MG63 (cell line): ENCODE measurements around the gene C20orf202. TPM values are rescaled to one million over a fixed set of nuclear protein-coding genes. Genes with fewer than 3 reads are reported as not detected.

Source experiments
- DNase-seq: peaks from one replicate; pipeline ENCODE4 v3.0.0-alpha.2; 2020
- H3K27me3 ChIP-seq: fragments of 250-450 bp; sonication (Bioruptor Pico); 2 replicates; pipeline ENCODE4 v1.5.1; 2020; ENCODE audit warnings: mild to moderate bottlenecking, moderate library complexity
- H3K36me3 ChIP-seq: fragments of 250-450 bp; sonication (Bioruptor Pico); 2 replicates; pipeline ENCODE4 v1.5.1; 2020; ENCODE audit warnings: mild to moderate bottlenecking, moderate library complexity
- H3K4me3 ChIP-seq: fragments of 250-450 bp; sonication (Bioruptor Pico); 2 replicates; pipeline ENCODE4 v1.5.1; 2020; ENCODE audit warnings: mild to moderate bottlenecking, moderate library complexity
- H3K9me3 ChIP-seq: fragments of 250-450 bp; sonication (Bioruptor Pico); 2 replicates; pipeline ENCODE4 v1.5.1; 2020; ENCODE audit warnings: mild to moderate bottlenecking, moderate library complexity
- total RNA-seq: library from RNA; depleted of rRNA; stranded (reverse); fragments of >200 nt; shearing (Covaris generic); gene quantifications from 2 replicates; pipeline ENCODE4 v1.2.3, GENCODE V29; 2014; ENCODE audit warnings: low replicate concordance

The C20orf202 gene
- total RNA-seq, 1 experiment from 2014 or later: not detected

DNA sequence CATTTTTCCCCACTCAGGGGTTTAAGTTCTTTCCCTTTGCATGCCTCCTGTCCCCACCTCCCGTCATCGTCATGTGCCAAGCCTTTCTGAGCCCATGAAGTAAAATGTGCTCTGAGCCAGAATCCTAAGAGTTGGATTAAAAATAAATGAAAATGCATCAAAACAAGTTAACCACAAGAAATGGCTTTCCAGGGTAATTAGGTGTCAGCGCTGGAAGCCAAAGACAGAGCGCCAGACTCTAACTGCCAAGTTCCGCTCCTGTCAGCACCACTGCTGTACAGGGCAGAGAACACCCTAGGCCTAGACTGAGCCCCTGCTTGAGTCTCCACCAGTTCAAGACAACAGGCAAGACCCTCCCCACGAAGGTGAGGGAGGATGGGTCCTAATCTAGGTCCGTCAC lies 5.5 kb upstream of the C20orf202 start:
- DNase-seq: no peak
- H3K36me3 ChIP-seq: no peaks in the 10 kb centered on the region
- no peaks in the 10 kb centered on the region for H3K9me3 ChIP-seq
- no peaks in the 10 kb centered on the region for H3K27me3 ChIP-seq
- H3K4me3 ChIP-seq: no peak overlapping the region

DNA sequence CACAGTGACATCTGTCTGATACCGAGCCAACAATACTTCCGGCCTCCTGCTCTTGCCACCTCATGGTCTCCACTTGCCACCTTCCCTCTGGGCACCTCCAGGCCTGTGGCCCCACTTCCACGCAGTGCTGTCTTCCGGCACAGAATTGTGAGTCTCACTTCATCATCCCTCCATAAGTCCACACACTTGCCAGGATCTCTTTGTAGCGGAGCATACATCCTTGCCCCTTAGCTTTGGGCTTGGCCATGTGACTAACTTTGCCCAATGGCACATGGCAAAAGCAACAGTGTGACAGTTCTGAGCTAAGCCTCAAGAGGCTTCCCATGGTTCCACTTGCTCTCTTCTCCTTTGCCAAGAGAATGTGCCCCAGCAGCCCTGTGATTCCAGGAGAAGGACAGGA lies 4.5 kb upstream of the C20orf202 start:
- H3K27me3 ChIP-seq: no peaks in the 10 kb centered on the region
- H3K4me3 ChIP-seq: no peak overlapping the region
- no peaks in the 10 kb centered on the region for H3K9me3 ChIP-seq
- H3K36me3 ChIP-seq: no peaks in the 10 kb centered on the region
- no peak for DNase-seq

DNA sequence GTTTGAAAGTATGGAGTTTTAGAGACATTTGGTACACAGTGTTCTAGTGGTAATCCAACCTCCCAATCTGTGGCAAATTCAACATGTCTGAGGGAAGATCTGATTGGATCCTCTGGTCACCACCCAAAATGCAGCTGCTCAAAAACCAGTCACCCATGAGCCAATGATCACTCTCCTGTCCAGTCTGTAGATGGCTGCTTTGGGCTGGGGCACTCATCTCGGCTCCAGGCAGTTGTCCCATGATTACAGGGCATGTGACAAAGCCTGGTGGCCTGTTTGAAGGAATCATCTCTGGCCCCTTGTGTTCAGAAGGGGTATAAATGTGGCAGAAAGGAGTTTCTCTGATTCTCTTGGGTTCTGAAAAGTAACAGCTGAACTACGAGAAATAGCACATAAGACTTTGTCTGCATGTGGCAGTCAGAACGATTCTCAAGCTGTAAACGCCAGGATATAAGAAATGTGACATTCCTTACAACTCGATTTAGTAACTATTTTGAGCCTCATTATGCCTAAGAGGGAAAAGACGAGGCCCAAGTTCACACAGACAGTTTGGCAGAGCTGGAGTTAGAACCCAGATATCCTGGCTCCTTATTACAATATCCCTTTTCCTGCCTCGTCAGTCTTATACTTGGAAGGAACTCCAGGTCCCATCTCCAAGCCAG lies 3.9 kb upstream of the C20orf202 start:
- Histone ChIP-seq H3K4me3 (no peak overlapping the region), H3K27me3 (no peaks in the 10 kb centered on the region), H3K36me3 (no peaks in the 10 kb centered on the region), H3K9me3 (no peaks in the 10 kb centered on the region)
- no peak for DNase-seq

DNA sequence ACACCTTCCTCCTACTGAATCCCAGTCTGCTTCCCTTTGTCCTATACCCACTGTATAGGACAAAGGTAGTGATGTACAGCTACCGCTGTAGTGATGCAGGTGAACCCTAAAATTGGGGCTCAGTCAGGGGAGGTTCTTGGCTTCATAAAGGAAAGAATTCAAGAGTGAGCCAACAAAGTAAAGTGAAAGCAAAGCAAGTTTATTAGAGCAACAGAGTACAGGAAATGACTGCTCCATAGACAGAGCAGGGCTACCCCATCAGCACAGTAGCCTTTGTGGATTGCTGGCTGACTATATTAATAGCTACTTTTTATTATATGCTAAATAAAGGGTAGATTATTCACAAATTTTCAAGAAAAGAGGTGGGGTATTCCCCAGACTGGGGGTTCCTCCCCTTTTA lies 3.3 kb upstream of the C20orf202 start:
- Histone ChIP-seq H3K27me3 (no peaks in the 10 kb centered on the region), H3K9me3 (no peaks in the 10 kb centered on the region), H3K4me3 (no peak overlapping the region), H3K36me3 (no peaks in the 10 kb centered on the region)
- no peak for DNase-seq

DNA sequence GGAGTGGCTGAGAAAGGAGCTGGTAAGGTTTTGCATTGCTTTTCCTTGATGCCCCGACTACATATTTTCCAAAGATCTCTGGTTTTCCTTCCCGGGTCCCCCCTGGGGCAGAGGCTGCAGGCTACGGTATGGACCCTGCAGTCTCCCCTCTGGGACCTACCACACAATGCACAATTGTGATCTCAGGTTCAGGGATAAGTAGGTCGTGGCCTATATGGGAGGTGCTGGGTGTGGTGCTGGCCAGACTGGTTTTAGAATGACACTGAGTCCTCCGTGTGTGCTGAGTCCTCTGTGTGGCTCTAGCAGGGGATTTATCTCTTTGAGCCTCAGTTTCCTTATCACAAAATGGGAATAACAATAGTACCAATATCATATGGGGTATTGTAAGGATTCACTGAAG lies 376 bp downstream of the C20orf202 start:
- DNase-seq: no peak
- Histone ChIP-seq H3K27me3 (no peaks in the 10 kb centered on the region), H3K4me3 (no peak overlapping the region), H3K9me3 (no peaks in the 10 kb centered on the region), H3K36me3 (no peaks in the 10 kb centered on the region)

DNA sequence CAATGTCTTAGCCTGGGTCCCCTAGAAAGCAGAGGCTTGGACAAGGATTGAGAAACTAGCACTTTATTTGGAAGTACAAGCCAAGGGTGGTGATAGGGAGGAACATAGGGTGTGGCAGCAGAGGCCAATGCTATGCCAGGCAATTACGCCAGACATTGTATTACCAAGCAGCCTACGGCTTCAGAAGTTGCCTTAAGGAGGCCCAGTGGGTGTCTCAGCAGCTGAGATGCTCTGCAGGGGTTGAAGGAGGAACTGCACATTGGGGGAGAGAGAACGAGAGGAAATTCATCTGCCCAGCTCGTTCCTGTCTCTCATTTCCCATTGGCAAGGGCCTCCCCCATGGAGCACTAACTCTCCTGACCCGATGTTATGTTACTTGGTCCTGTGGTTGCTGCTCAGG lies 859 bp downstream of the C20orf202 start:
- no peaks in the 10 kb centered on the region for H3K27me3 ChIP-seq
- no peaks in the 10 kb centered on the region for H3K36me3 ChIP-seq
- no peaks in the 10 kb centered on the region for H3K9me3 ChIP-seq
- no peak overlapping the region for H3K4me3 ChIP-seq
- no peak for DNase-seq

DNA sequence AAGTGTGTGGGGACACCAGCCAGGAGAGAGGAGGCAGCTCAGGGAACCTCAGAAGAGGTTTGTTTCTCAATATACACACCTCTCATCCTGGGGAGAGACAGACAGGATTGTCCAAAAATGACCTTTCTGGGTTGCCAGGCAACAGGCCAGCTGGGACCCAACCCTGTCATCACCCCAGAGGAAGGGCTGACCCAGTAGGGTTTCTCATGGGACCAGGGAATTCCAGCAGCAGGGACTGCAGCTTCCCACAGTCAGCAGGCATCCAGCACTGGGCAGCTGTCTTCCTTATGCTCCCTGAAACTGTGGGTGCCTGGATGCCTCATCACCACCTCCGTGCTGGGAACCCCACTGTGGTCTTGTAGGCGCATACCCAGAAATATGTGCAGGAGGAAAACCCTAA lies 1.3 kb downstream of the C20orf202 start:
- Histone ChIP-seq H3K27me3 (no peaks in the 10 kb centered on the region), H3K9me3 (no peaks in the 10 kb centered on the region), H3K36me3 (no peaks in the 10 kb centered on the region), H3K4me3 (no peak overlapping the region)
- no peak for DNase-seq

DNA sequence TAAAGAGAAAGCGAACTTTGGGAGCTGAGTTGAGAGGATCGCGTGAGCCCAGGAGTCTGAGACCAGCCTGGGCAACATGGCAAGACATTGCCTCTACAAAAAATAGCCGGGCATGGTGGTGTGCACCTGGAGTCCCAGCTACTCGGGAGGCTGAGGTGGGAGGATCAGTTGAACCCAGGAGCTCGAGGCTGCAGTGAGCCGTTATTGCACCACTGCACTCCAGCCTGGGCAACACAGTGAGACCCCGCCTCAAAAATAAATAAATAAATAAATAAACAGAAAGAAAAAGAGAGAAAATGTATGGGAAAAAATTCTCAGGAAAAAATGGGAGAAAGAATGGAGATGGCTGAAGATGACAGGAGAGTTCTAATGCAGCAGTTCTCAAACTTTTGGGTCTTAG lies 2.5 kb downstream of the C20orf202 start:
- DNase-seq: no peak
- H3K4me3 ChIP-seq: no peak overlapping the region
- H3K36me3 ChIP-seq: no peaks in the 10 kb centered on the region
- H3K27me3 ChIP-seq: 0 out of 2 replicates have a peak, but pooled peaks cover 3% of the 10 kb centered on the region
- H3K9me3 ChIP-seq: no peaks in the 10 kb centered on the region

DNA sequence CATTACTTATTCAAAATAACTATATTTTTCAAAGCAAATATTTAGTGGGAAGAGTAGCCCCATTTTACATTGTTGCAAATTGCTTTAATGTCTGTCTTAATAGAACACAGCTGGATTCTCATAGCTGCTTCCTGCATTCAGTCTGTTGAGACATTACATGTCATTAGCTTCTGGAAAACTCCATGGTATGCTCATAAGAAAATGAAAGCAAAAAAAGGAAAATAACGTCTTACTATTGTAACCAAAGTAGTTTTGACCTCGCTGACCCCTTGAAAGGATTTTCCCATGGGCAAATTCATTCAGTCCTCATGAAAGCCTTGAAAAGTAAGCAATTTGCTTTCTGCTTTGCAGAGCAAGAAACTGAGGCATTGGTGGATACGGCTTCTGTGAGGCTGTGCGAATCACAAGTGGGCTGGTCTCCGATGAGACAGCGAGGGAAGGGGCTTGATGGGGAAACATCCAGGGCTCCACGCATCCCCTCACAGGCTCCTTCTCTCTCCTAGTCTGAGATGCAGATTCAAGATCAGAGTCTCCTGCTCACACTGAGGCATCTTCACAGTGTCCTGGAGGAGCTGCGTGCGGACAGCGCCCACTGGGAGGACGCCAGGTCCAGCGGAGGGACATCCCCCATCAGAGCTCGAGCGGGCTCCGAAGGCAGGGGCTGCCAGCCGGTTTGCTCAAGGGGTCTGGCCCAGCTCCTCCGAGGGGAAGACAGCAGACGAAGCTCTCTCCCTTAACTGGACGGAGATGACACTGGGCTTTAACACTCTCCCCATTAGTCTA lies 3.3 kb downstream of the C20orf202 start:
- DNase-seq: no peak
- no peak overlapping the region for H3K4me3 ChIP-seq
- no peaks in the 10 kb centered on the region for H3K9me3 ChIP-seq
- 0 out of 2 replicates have a peak, but pooled peaks cover 3% of the 10 kb centered on the region for H3K27me3 ChIP-seq
- no peaks in the 10 kb centered on the region for H3K36me3 ChIP-seq

DNA sequence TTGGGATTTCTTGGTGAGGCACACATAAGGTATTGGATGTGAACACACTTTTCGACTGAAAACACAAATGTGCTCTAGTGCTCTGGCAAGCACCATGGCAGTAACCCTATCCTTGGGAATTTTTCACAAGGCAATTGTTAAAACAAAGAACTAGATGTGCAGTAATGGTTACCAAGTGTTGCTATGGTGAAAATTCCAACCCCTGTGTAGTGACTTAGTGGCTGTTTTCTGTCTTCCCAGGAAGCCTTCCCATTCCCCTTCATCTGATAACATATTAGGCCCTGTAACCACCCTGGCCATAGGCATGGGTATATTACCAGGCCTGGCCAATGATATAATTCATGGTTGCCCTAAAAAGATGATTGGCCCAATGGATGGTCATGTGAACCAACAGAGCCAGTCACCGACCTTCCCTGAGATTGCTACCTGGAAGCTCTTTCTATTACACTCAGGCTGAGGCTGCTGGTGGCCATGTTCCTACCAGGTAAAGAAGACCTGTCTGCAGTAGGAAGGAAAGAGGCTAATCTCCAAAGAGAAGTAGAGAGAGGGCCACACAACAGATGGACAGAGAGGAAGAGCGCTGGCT lies 4.1 kb downstream of the C20orf202 start:
- DNase-seq: no peak
- Histone ChIP-seq H3K36me3 (no peaks in the 10 kb centered on the region), H3K27me3 (0 out of 2 replicates have a peak, but pooled peaks cover 3% of the 10 kb centered on the region), H3K4me3 (no peak overlapping the region), H3K9me3 (no peaks in the 10 kb centered on the region)

DNA sequence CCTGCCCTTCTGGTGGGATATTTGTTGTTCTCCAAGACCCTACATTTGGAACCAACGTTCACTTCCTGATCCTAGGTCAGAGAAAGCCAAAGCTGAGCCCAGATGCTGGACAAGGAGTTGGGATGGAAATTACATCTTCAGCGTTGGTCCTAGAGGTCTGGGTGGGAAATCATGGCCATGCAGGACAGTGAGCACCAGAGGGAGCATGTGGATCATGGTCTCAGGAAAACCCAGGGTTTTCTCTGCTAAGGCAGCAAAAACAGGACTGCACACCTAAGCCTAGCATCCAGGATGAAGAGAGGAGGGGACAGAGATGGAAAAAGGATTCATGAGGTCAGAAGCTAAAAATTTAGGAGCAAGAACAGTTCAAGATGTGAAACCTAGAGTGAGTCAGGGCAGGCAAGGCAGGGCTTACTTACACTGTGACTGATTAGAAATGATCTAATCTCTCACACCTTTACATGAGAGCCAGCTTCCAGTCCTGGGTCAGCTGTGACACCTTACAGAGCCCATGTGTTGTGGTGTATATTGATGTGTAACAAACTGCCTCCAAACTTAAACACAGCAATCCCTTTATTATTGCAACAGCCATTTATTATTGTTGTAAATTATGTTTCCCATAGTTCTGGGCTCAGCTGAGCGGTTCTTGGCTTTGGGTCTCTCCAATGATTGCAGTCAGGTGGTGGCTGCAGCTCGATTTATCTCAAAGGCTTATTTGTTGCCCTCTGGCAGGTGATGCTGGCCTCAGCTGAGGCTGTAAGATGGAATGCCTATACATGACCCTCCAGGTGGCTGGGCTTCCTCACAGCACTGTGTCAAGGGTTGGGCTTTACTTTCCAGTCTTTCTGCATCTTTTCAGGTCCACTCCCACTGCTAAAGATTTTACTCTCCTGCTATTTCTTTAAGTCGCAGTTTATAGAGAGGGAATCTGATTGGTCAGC lies 6.5 kb downstream of the C20orf202 start:
- Histone ChIP-seq H3K4me3 (no peak overlapping the region), H3K9me3 (no peaks in the 10 kb centered on the region), H3K36me3 (no peaks in the 10 kb centered on the region), H3K27me3 (0 out of 2 replicates have a peak, but pooled peaks cover 3% of the 10 kb centered on the region)
- no peak for DNase-seq

DNA sequence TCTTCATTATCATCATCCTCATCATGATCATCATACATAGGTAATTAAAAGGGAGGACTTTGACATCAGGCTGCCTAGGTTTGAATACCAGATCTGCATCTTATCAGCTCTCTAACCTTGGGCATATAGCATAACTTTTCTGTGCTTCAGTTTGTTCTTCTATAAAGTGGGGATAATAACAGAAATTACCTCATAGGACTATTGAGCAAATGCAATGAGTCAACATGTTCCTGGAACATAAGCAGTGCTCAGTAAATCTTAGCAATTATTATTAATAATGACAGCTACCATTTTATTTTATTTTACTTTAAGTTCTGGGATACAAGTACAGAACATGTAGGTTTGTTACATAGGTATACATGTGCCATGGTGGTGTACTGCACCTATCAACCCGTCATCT lies 7.2 kb downstream of the C20orf202 start:
- Histone ChIP-seq H3K27me3 (0 out of 2 replicates have a peak, but pooled peaks cover 3% of the 10 kb centered on the region), H3K4me3 (no peak overlapping the region), H3K36me3 (no peaks in the 10 kb centered on the region), H3K9me3 (no peaks in the 10 kb centered on the region)
- no peak for DNase-seq

DNA sequence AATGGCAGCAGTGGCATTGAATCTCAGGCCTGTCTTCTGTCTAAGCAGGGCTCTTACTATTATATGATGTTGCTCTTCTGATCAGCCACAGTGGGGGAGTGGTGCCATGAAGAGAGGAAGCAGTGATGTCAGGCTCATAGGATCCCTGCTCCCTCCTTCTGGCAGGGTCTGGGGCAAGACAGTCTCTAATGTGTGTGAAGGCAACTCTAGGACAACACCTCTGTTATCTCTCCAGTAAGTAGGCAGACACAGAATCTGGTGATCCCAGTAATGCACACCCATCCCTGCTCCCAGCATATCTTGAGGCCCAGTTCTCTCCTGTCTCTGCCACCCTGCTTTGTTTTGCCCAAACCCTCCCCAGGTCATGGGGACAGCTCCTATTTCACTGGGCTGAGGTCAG lies 8.8 kb downstream of the C20orf202 start:
- no peaks in the 10 kb centered on the region for H3K36me3 ChIP-seq
- no peak overlapping the region for H3K4me3 ChIP-seq
- H3K27me3 ChIP-seq: 0 out of 2 replicates have a peak, but pooled peaks cover 3% of the 10 kb centered on the region
- H3K9me3 ChIP-seq: no peaks in the 10 kb centered on the region
- DNase-seq: no peak

DNA sequence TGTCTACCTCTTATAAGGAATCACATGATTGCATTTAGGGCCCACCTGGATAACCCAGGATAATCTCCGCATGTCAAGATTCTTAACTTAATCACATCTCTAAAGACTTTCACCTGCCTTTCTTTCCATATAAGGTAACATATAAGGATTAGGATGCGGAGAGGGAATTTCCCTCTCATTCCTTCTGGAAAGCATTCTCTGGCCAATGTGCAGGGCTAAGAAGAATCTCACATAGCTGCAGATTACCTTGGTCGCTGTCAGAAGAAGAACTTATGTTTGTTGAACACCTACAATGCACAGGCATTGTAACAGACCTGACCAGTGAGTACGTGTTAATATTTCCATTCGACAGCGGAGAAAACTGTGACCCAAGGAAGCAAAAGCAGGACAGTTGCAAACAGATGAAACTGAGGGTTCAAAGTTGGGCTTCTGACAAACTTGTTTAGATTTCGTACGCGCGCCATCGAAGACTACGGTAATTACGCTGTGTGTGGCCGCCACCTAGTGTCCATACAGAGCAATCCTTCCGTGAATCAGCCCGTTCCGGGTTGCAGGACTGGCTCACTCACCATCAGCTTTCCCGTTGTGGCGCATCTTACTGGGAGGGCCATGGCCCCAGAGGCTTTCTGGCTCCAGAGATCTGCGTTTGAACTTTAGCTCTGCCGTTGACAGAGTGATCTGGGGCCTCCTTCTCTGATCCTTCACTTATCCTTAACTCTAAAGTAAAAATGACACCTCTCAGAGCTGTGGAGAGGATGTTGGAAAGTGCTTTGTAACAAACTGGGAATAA lies 9.5 kb downstream of the C20orf202 start:
- H3K27me3 ChIP-seq: 0 out of 2 replicates have a peak, but pooled peaks cover 3% of the 10 kb centered on the region
- DNase-seq: peak; percentile 52
- H3K9me3 ChIP-seq: no peaks in the 10 kb centered on the region
- no peak overlapping the region for H3K4me3 ChIP-seq
- H3K36me3 ChIP-seq: no peaks in the 10 kb centered on the region

DNA sequence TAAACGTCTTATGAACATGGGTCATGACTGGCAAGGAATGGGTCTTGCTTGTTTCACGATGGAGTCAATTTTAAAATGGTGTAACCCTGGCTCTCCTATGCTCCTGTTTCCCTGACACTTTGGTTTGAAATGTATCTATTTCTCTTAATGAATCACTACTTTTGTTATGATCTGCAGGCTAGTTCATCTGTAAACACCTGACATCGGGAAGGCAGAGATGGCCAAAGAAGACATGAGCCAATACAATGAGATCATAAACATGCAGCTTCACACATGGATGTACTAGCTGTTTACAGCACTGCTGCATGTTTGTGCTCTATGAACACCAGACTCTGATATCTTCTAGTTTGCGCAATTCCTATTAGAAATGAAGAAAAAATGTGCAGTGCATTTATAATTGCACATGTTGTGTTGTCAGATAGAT lies 11.6 kb downstream of the C20orf202 start:
- no peaks in the 10 kb centered on the region for H3K36me3 ChIP-seq
- H3K27me3 ChIP-seq: 0 out of 2 replicates have a peak, but pooled peaks cover 3% of the 10 kb centered on the region
- no peak overlapping the region for H3K4me3 ChIP-seq
- H3K9me3 ChIP-seq: no peaks in the 10 kb centered on the region
- DNase-seq: no peak
